Measurements from ENCODE around the gene GRIA4. TPM values are rescaled to one million over a fixed set of nuclear protein-coding genes. Genes with fewer than 3 reads are reported as not detected.
A peak's percentile ranks its signal among the peaks of the same experiment; 100 is the strongest.

GRIA4 gene
- total RNA-seq, 1 experiment from 2014 or later, result not detected

DNA sequence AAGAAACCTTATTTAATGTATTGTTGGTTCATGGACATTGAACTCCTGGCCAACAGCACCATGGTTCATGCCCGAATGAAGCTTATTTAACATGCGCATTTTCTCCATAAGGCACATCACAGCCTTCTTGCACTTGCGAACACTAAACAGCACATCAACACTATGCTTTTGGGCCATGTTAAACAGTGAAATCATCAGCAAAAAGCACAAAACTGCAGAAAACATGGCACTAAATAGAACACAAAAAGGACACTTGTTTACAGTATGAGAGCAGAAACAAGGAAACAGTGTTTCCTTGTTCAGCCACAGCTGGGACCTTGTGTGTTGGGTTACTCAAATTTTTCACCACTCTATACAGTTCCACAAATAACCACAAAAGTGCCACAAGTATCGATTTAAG is 289.9 kb downstream of the GRIA4 start:
- Histone ChIP-seq H3K27me3 (replicated peaks; ENCODE audit: insufficient read depth, low read depth, low read length, poor library complexity) (no peaks in the 10 kb centered on the region), H3K36me3 (ENCODE audit: insufficient read depth, low read length, poor library complexity, severe bottlenecking) (no peaks in the 10 kb centered on the region), H3K4me3 (ENCODE audit: low read depth, low read length, poor library complexity, severe bottlenecking) (no peak overlapping the region), H3K4me1 (ENCODE audit: insufficient read depth, low read length, poor library complexity, severe bottlenecking) (no peaks in the 10 kb centered on the region), H3K9me3 (ENCODE audit: low read depth, low read length, poor library complexity, severe bottlenecking) (no peaks in the 10 kb centered on the region), H3K27ac (ENCODE audit: low read depth, low read length, poor library complexity, severe bottlenecking) (no peak overlapping the region)
- no peak for DNase-seq (ENCODE audit: low spot score)
- BruUV-seq (replicated peaks), result no TSS peak
- ChIA-PET POLR2A (ENCODE audit: low non-redundant PET) (no interaction called here), CTCF (no interaction called here)
- TF ChIP-seq EZH2 (IDR thresholded peaks at IDR 0.05; ENCODE audit: borderline replicate concordance, low read depth, low read length, poor library complexity, severe bottlenecking) (no peak), CTCF (conservative IDR thresholded peaks at IDR 0.05; ENCODE audit: low read depth, low read length) (no peak)
- intact Hi-C loops (cut with micrococcal nuclease; ENCODE audit: unreplicated experiment), result no loop called here

GRCh38 chr11:105900515-105901035 is 290.7 kb downstream of the GRIA4 start:
- TF ChIP-seq EZH2 (IDR thresholded peaks at IDR 0.05; ENCODE audit: borderline replicate concordance, low read depth, low read length, poor library complexity, severe bottlenecking), result no peak
- no peak for TF ChIP-seq CTCF (conservative IDR thresholded peaks at IDR 0.05; ENCODE audit: low read depth, low read length)
- intact Hi-C loops (cut with micrococcal nuclease; ENCODE audit: unreplicated experiment), result no loop called here
- Histone ChIP-seq H3K27ac (ENCODE audit: low read depth, low read length, poor library complexity, severe bottlenecking) (no peak overlapping the region), H3K4me3 (ENCODE audit: low read depth, low read length, poor library complexity, severe bottlenecking) (no peak overlapping the region), H3K36me3 (ENCODE audit: insufficient read depth, low read length, poor library complexity, severe bottlenecking) (no peaks in the 10 kb centered on the region), H3K9me3 (ENCODE audit: low read depth, low read length, poor library complexity, severe bottlenecking) (no peaks in the 10 kb centered on the region), H3K27me3 (replicated peaks; ENCODE audit: insufficient read depth, low read depth, low read length, poor library complexity) (no peaks in the 10 kb centered on the region), H3K4me1 (ENCODE audit: insufficient read depth, low read length, poor library complexity, severe bottlenecking) (no peaks in the 10 kb centered on the region)
- BruUV-seq (replicated peaks), result no TSS peak
- CTCF ChIA-PET, result no interaction called here
- DNase-seq (ENCODE audit: low spot score), result no peak
- POLR2A ChIA-PET (ENCODE audit: low non-redundant PET), result no interaction called here

- H3K27me3 ChIP-seq (replicated peaks; ENCODE audit: insufficient read depth, low read depth, low read length, poor library complexity), result no peaks in the 10 kb centered on the region
- H3K4me3 ChIP-seq (ENCODE audit: low read depth, low read length, poor library complexity, severe bottlenecking), result no peak overlapping the region
- intact Hi-C loops (cut with micrococcal nuclease; ENCODE audit: unreplicated experiment), result no loop called here
- no peaks in the 10 kb centered on the region for H3K4me1 ChIP-seq (ENCODE audit: insufficient read depth, low read length, poor library complexity, severe bottlenecking)
- no TSS peak for BruUV-seq (replicated peaks)
- no peaks in the 10 kb centered on the region for H3K36me3 ChIP-seq (ENCODE audit: insufficient read depth, low read length, poor library complexity, severe bottlenecking)
- CTCF ChIA-PET, result no interaction called here
- H3K9me3 ChIP-seq (ENCODE audit: low read depth, low read length, poor library complexity, severe bottlenecking), result no peaks in the 10 kb centered on the region
- DNase-seq (ENCODE audit: low spot score), result peak; percentile 15
- TF ChIP-seq CTCF (conservative IDR thresholded peaks at IDR 0.05; ENCODE audit: low read depth, low read length), result no peak
- no peak for TF ChIP-seq EZH2 (IDR thresholded peaks at IDR 0.05; ENCODE audit: borderline replicate concordance, low read depth, low read length, poor library complexity, severe bottlenecking)
- POLR2A ChIA-PET (ENCODE audit: low non-redundant PET), result no interaction called here
- H3K27ac ChIP-seq (ENCODE audit: low read depth, low read length, poor library complexity, severe bottlenecking), result no peak overlapping the region
Observed at GRCh38 chr11:105903113-105903512, 293.2 kb downstream of the GRIA4 start.

Data from A673 (cell line).